ENCODE data around the gene MCOLN2. TPM values are rescaled to one million over a fixed set of nuclear protein-coding genes. Genes with fewer than 3 reads are reported as not detected.
"Not testable (repeated sequence)": the region's sequence is repeated elsewhere in the genome, so short reads cannot be mapped to it uniquely, and the experiment has no call there.

MCOLN2 gene
- total RNA-seq, 2 donors from 2014 or later = 25.6 to 43.8 TPM

DNA sequence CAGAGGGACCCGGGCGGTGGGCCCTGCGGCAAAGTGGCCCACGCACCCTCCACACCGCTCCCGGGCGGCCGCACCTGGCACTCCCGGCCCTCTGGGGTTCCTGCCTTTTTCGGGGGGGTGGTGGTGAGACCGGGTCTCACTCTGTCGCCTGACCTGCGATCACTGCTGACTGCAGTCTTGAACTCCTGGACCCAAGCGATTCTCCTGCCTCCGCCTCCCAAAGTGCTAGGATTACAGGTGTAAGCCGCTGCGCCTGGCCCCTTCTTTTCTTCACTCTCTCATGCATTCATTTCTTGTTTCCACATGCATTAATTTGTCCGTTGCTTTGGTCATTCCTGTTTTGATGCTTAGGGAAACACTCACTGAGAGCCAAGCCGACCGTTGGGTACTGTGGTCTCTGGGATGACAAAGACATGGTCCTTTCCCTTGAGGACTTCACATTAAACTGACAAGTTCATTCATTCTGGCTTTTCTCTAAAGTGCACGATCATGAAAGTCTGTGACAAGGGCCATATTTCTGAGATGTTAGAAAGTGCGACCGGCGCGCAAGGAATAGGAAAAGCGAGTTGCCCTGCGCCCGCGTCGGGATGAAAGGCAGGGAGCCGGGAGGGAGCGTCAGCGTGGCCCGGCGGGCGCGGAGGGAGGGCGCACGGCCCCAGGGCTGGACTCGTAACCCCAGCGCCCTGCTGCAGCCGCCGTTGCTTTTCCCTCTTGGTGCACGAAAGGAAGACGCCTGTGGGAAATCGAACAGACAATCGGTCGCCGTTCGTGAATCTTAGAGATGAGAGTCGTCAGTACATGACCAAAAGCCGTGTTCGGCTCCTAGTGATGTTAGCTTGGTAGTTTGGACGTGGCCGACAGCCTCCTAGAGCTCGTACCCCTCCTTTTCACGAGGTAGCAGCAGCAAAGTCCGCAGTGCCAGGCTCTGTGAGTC, 1.0 kb upstream of the MCOLN2 start:
- H3K9me3 Mint-ChIP-seq = no peaks in the 10 kb centered on the region
- peaks cover 18% of the 10 kb centered on the region for H3K27me3 Mint-ChIP-seq
- peaks cover 29% of the 10 kb centered on the region for H3K36me3 Mint-ChIP-seq (ENCODE audit: low read depth)
- no peak for ATAC-seq (replicated peaks)
- H3K27ac Mint-ChIP-seq = peak overlapping the region; percentile 78
- H3K4me3 Mint-ChIP-seq = peak overlapping the region; percentile 80
- H3K4me1 Mint-ChIP-seq = peaks cover 21% of the 10 kb centered on the region

- ATAC-seq (replicated peaks) = peak; percentile 77
- H3K36me3 Mint-ChIP-seq (ENCODE audit: low read depth) = peaks cover 45% of the 10 kb centered on the region
- no peaks in the 10 kb centered on the region for H3K9me3 Mint-ChIP-seq
- H3K27ac Mint-ChIP-seq = peak overlapping the region; percentile 93
- peaks cover 18% of the 10 kb centered on the region for H3K27me3 Mint-ChIP-seq
- H3K4me1 Mint-ChIP-seq = peaks cover 34% of the 10 kb centered on the region
- H3K4me3 Mint-ChIP-seq = peak overlapping the region; percentile 80
Observed at GRCh38 chr1:84995484-84996334, 1.2 kb downstream of the MCOLN2 start.

GRCh38 chr1:84991097-84991920, 5.6 kb downstream of the MCOLN2 start:
- H3K27me3 Mint-ChIP-seq = no peaks in the 10 kb centered on the region
- H3K4me1 Mint-ChIP-seq = peaks cover 37% of the 10 kb centered on the region
- peaks cover 53% of the 10 kb centered on the region for H3K36me3 Mint-ChIP-seq (ENCODE audit: low read depth)
- H3K27ac Mint-ChIP-seq = peak overlapping the region; percentile 78
- H3K4me3 Mint-ChIP-seq = peak overlapping the region; percentile 80
- peak; percentile 52 for ATAC-seq (replicated peaks)
- H3K9me3 Mint-ChIP-seq = no peaks in the 10 kb centered on the region

DNA sequence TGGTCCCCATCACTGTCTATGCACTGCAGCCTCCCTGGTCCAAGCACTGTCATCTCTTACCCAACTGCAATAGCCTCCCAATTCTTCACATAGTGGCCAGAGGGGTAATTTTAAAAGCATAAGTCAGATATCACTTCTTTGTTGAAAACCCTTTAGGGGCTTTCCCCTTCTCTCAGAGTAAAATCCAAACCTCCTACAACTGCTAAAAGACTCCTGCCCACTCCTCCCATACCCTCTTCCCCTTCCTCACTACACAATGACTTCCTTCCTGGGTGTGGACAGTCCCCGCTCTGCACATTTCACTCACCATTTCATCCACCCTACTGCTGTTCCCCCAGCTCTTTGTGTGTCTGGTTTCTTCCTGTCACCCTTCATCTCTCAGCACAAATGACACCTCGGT, 8.3 kb downstream of the MCOLN2 start:
- H3K27me3 Mint-ChIP-seq = no peaks in the 10 kb centered on the region
- peak overlapping the region; percentile 51 for H3K4me3 Mint-ChIP-seq
- peak; percentile 85 for ATAC-seq (replicated peaks)
- H3K4me1 Mint-ChIP-seq = peaks cover 26% of the 10 kb centered on the region
- no peaks in the 10 kb centered on the region for H3K9me3 Mint-ChIP-seq
- peak overlapping the region; percentile 47 for H3K27ac Mint-ChIP-seq
- peaks cover 66% of the 10 kb centered on the region for H3K36me3 Mint-ChIP-seq (ENCODE audit: low read depth)

DNA sequence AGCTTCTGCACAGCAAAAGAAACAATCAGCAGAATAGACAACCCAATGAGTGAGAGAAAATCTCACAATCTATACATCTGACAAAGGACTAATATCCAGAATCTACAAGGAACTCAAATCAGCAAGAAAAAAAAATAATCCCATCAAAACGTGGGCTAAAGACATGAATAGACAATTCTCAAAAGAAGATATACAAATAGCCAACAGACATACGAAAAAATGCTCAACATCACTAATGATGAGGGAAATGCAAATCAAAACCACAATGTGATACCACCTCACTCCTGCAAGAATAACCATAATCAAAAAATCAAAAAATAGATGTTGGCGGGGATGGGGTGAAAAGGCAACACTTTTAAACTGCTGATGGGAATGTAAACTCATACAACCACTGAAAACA, 10.4 kb downstream of the MCOLN2 start:
- not testable (repeated sequence) for H3K4me3 Mint-ChIP-seq; H3K27ac Mint-ChIP-seq; H3K9me3 Mint-ChIP-seq; H3K27me3 Mint-ChIP-seq; ATAC-seq (replicated peaks)
- Mint-ChIP-seq H3K4me1 (peaks cover 14% of the 10 kb centered on the region), H3K36me3 (ENCODE audit: low read depth) (peaks cover 56% of the 10 kb centered on the region)

DNA sequence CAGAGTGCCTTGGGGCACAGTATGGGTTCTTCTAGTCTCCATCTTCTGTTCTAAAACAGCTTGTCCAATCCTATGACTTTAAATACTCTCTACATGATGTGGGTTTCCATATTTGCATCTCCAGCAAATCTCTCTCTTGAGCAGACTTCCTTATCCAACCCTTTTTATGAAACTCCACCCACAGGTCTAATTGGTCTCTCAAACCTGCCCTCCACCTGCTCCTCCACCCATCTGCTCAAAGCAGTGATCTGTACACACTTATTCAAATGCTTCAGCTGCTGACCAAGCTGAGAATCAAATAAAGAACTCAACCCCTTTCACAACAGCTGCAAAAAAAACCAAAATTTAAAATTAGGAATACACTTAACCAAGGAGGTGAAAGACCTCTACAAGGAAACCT, 11.5 kb downstream of the MCOLN2 start:
- Mint-ChIP-seq H3K4me3 (no peak overlapping the region), H3K36me3 (ENCODE audit: low read depth) (peaks cover 57% of the 10 kb centered on the region), H3K27me3 (no peaks in the 10 kb centered on the region), H3K4me1 (peaks cover 15% of the 10 kb centered on the region), H3K27ac (no peak overlapping the region), H3K9me3 (no peaks in the 10 kb centered on the region)
- no peak for ATAC-seq (replicated peaks)

DNA sequence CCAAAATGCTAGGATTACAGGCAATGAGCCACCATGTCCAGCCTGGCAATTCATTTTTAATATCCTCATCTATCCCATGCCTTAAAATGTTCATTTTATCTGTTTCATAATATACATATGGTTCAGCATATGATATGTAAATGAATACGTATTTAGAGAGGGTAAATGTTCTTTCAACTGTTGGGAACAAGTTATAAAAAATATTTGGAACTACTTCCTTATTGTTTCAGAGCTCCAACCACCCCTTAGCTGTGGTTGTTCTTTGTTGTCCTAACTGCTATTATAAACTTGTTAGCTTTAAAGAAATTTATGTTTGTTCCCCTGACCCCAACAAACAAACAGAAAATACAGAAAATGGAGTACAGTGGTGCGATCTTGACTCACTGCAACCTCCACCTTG, 14.5 kb downstream of the MCOLN2 start:
- Mint-ChIP-seq H3K36me3 (ENCODE audit: low read depth) (peaks cover 59% of the 10 kb centered on the region), H3K27me3 (no peaks in the 10 kb centered on the region), H3K9me3 (peaks cover 4% of the 10 kb centered on the region), H3K4me3 (no peak overlapping the region), H3K27ac (no peak overlapping the region), H3K4me1 (peaks cover 18% of the 10 kb centered on the region)
- no peak for ATAC-seq (replicated peaks)

GRCh38 chr1:84975035-84975434, 21.9 kb downstream of the MCOLN2 start:
- Mint-ChIP-seq H3K9me3 (peaks cover 4% of the 10 kb centered on the region), H3K27ac (peak overlapping the region; percentile 75), H3K4me3 (peak overlapping the region; percentile 61)

GRCh38 chr1:84973498-84974334, 23.2 kb downstream of the MCOLN2 start:
- peak; percentile 9 for ATAC-seq (replicated peaks)
- H3K4me1 Mint-ChIP-seq = peaks cover 34% of the 10 kb centered on the region
- H3K27me3 Mint-ChIP-seq = no peaks in the 10 kb centered on the region
- H3K4me3 Mint-ChIP-seq = peak overlapping the region; percentile 61
- H3K9me3 Mint-ChIP-seq = peaks cover 4% of the 10 kb centered on the region
- peaks cover 59% of the 10 kb centered on the region for H3K36me3 Mint-ChIP-seq (ENCODE audit: low read depth)
- peak overlapping the region; percentile 55 for H3K27ac Mint-ChIP-seq

More at GRCh38 chr1:84975035-84975434, 21.9 kb downstream of the MCOLN2 start:
- H3K4me1 Mint-ChIP-seq = peaks cover 32% of the 10 kb centered on the region
- H3K27me3 Mint-ChIP-seq = no peaks in the 10 kb centered on the region
- peak; percentile 33 for ATAC-seq (replicated peaks)
- peaks cover 46% of the 10 kb centered on the region for H3K36me3 Mint-ChIP-seq (ENCODE audit: low read depth)

DNA sequence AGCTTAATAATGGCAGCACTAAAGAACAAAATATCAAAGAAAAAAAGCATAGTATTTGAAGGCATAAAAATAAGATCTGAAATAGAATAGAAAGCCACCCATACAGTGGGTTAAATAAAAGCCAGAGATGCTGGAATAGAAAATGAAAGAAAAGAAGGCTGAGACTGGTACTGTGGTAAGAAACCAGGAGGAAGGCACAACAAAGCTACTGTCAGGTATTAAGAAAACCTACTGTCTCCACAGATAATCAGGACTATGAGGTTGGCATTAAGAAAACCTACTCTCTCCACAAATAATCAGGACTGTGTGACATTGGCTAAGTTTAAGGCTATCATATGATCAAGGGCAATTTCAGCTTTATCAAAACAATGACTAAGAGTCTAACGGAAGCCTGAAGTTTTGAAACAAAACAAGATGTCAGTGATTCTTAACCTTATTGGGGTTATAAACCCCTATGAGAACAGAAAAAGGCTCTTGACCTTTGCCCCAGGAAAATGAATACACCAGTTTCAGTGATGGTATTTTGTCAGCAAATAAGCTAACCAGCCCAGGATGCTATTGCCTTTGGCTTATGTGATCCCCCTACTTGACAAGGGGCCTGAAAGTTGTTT, 24.4 kb downstream of the MCOLN2 start:
- no peaks in the 10 kb centered on the region for H3K9me3 Mint-ChIP-seq
- H3K4me3 Mint-ChIP-seq = peak overlapping the region; percentile 61
- peaks cover 53% of the 10 kb centered on the region for H3K36me3 Mint-ChIP-seq (ENCODE audit: low read depth)
- no peaks in the 10 kb centered on the region for H3K27me3 Mint-ChIP-seq
- peaks cover 28% of the 10 kb centered on the region for H3K4me1 Mint-ChIP-seq
- ATAC-seq (replicated peaks) = peak; percentile 33
- peak overlapping the region; percentile 55 for H3K27ac Mint-ChIP-seq

GRCh38 chr1:84971957-84972356, 25.0 kb downstream of the MCOLN2 start:
- no peak for ATAC-seq (replicated peaks)
- Mint-ChIP-seq H3K4me1 (peaks cover 28% of the 10 kb centered on the region), H3K4me3 (peak overlapping the region; percentile 61), H3K36me3 (ENCODE audit: low read depth) (peaks cover 53% of the 10 kb centered on the region), H3K9me3 (no peaks in the 10 kb centered on the region), H3K27ac (peak overlapping the region; percentile 55), H3K27me3 (no peaks in the 10 kb centered on the region)

DNA sequence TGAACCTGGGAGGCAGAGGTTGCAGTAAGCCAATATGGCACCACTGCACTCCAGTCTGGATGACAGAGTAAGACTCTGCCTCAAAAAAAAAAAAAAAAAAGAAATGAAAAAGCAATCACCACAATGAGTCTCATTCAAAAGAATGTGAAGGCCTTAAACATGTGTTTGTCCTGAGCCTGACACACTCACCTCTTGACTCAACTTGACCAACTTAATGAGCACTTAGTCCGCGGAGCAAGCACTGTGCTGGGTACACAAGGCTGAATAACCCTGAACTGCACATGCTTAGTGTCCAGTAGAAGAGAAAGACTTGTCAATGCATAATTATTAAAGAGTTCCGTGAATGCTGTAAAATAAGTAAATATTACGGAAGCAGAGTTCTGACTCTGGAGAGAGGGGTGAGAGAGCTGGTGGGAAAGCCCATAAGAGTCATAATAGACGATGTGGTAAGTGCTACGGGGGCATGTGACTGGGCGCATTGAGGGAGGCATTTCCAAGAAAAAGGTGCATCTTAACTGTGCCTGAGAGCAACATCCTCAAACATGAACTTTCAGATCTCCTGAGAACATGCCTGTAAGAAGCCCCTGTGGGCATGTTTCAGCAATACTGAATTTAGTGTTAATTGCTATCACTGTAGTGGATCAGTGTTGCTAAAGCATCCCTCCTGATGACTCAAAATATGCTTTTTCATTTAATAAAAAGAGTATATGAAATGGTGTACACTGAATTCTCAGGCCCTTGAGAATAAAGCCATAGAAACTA, 27.2 kb downstream of the MCOLN2 start:
- Mint-ChIP-seq H3K27me3 (no peaks in the 10 kb centered on the region), H3K27ac (peak overlapping the region; percentile 82), H3K4me3 (peak overlapping the region; percentile 36), H3K9me3 (no peaks in the 10 kb centered on the region), H3K36me3 (ENCODE audit: low read depth) (peaks cover 53% of the 10 kb centered on the region), H3K4me1 (peaks cover 22% of the 10 kb centered on the region)
- peak; percentile 79 for ATAC-seq (replicated peaks)

Data from activated T-helper 17 cell treated with anti-CD3 and anti-CD28 coated beads, Interleukin-2, amount 50 U/mL, for 72 hours (primary cell).